ENCODE results near the gene TESK1.

Gene TESK1

GRCh38 chr9:35598866-35599590 lies 6.0 kb upstream of the TESK1 start:
- no peak for TF ChIP-seq TARDBP (IDR thresholded peaks at IDR 0.05)
- TF ChIP-seq LEF1 (IDR thresholded peaks at IDR 0.05; ENCODE audit: borderline replicate concordance): no peak
- TF ChIP-seq FOXK2 (IDR thresholded peaks at IDR 0.05): no peak
- TF ChIP-seq ARNT (IDR thresholded peaks at IDR 0.05): no peak
- no peak for TF ChIP-seq PKNOX1 (IDR thresholded peaks at IDR 0.05)
- no peak for TF ChIP-seq L3MBTL2 (conservative IDR thresholded peaks at IDR 0.05)
- no peak for TF ChIP-seq SUZ12 (IDR thresholded peaks at IDR 0.05)
- TF ChIP-seq HDGF (IDR thresholded peaks at IDR 0.05; ENCODE audit: borderline replicate concordance): no peak
- TF ChIP-seq ZNF384 (IDR thresholded peaks at IDR 0.05): no peak
- no peak for TF ChIP-seq NFRKB (IDR thresholded peaks at IDR 0.05)
- TF ChIP-seq BHLHE40 (IDR thresholded peaks at IDR 0.05; ENCODE audit: borderline replicate concordance): no peak
- TF ChIP-seq FOXA1 (IDR thresholded peaks at IDR 0.05): no peak
- TF ChIP-seq FOXM1 (IDR thresholded peaks at IDR 0.05; ENCODE audit: borderline replicate concordance): no peak
- TF ChIP-seq CTBP1 (IDR thresholded peaks at IDR 0.05; ENCODE audit: borderline replicate concordance): no peak
- TF ChIP-seq SP1 (IDR thresholded peaks at IDR 0.05): no peak
- POLR2A ChIA-PET: no interaction called here
- DNase-seq (ENCODE audit: extremely low spot score): no peak
- CTCF ChIA-PET: interaction anchor here (0.6 kb wide), 1 partner anchor 182 kb away, joined by 3 read pairs; no protein-coding TSS in a partner anchor

- TF ChIP-seq L3MBTL2 (conservative IDR thresholded peaks at IDR 0.05): no peak
- TF ChIP-seq SP1 (IDR thresholded peaks at IDR 0.05): no peak
- no peak for TF ChIP-seq FOXK2 (IDR thresholded peaks at IDR 0.05)
- no peak for TF ChIP-seq SUZ12 (IDR thresholded peaks at IDR 0.05)
- no peak for TF ChIP-seq PKNOX1 (IDR thresholded peaks at IDR 0.05)
- no peak for TF ChIP-seq FOXM1 (IDR thresholded peaks at IDR 0.05; ENCODE audit: borderline replicate concordance)
- TF ChIP-seq ARNT (IDR thresholded peaks at IDR 0.05): no peak
- TF ChIP-seq ELF4 (IDR thresholded peaks at IDR 0.05): no peak
- no peak for TF ChIP-seq HDGF (IDR thresholded peaks at IDR 0.05; ENCODE audit: borderline replicate concordance)
- no peak for TF ChIP-seq TARDBP (IDR thresholded peaks at IDR 0.05)
- DNase-seq (ENCODE audit: extremely low spot score): no peak
- ChIA-PET POLR2A (interaction anchor here (0.7 kb wide), 1 partner anchor 22 kb away, joined by 3 read pairs; no protein-coding TSS in a partner anchor), CTCF (no interaction called here)
These were observed 5.1 kb upstream of the TESK1 start for GRCh38 chr9:35599763-35600604.

- CTCF ChIA-PET: interaction anchor here (0.6 to 1.2 kb wide), 6 partner anchors 10 to 1048 kb away, joined by 3 to 8 read pairs (median 4); partner anchors contain the start of gene ARHGEF39
- DNase-seq (ENCODE audit: extremely low spot score): peak; percentile 20
- TF ChIP-seq FOXK2 (IDR thresholded peaks at IDR 0.05): no peak
- no peak for TF ChIP-seq ARNT (IDR thresholded peaks at IDR 0.05)
- peak; percentile 94 for TF ChIP-seq L3MBTL2 (conservative IDR thresholded peaks at IDR 0.05)
- TF ChIP-seq TARDBP (IDR thresholded peaks at IDR 0.05): no peak
- POLR2A ChIA-PET: interaction anchor here (0.6 to 1.4 kb wide), 3 partner anchors 12 to 128 kb away, joined by 3 to 6 read pairs (median 5); partner anchors contain the start of genes CREB3 and TLN1
These were observed 1.5 kb upstream of the TESK1 start for GRCh38 chr9:35603506-35603985.

GRCh38 chr9:35603986-35604577 lies 980 bp upstream of the TESK1 start:
- ChIA-PET CTCF (interaction anchor here (0.6 to 1.2 kb wide), 6 partner anchors 11 to 1048 kb away, joined by 3 to 8 read pairs (median 4); partner anchors contain the start of gene ARHGEF39), POLR2A (interaction anchor here (0.6 to 1.4 kb wide), 3 partner anchors 11 to 128 kb away, joined by 3 to 6 read pairs (median 5); partner anchors contain the start of genes CREB3 and TLN1)
- peak; percentile 75 for TF ChIP-seq ELF4 (IDR thresholded peaks at IDR 0.05)
- 0 out of 2 replicates have a peak, but pooled peaks have one; percentile 90 for TF ChIP-seq L3MBTL2 (conservative IDR thresholded peaks at IDR 0.05)
- TF ChIP-seq PKNOX1 (IDR thresholded peaks at IDR 0.05): peak; percentile 36
- no peak for TF ChIP-seq ARNT (IDR thresholded peaks at IDR 0.05)
- DNase-seq (ENCODE audit: extremely low spot score): peak; percentile 98

GRCh38 chr9:35605351-35606137 lies 482 bp downstream of the TESK1 start:
- TF ChIP-seq FOXK2 (IDR thresholded peaks at IDR 0.05) (no peak), FOXA1 (IDR thresholded peaks at IDR 0.05) (no peak), FOXM1 (IDR thresholded peaks at IDR 0.05; ENCODE audit: borderline replicate concordance) (0 out of 2 replicates have a peak, but pooled peaks have one; percentile 39), SUZ12 (IDR thresholded peaks at IDR 0.05) (no peak), ZNF384 (IDR thresholded peaks at IDR 0.05) (no peak)
- ChIA-PET CTCF (no interaction called here), POLR2A (no interaction called here)
- peak; percentile 61 for DNase-seq (ENCODE audit: extremely low spot score)

Data from HEK293T (cell line).